ENCODE data around the gene GRK7.
"Not testable (repeated sequence)": the region's sequence is repeated elsewhere in the genome, so short reads cannot be mapped to it uniquely, and the experiment has no call there.

The GRK7 gene

DNA sequence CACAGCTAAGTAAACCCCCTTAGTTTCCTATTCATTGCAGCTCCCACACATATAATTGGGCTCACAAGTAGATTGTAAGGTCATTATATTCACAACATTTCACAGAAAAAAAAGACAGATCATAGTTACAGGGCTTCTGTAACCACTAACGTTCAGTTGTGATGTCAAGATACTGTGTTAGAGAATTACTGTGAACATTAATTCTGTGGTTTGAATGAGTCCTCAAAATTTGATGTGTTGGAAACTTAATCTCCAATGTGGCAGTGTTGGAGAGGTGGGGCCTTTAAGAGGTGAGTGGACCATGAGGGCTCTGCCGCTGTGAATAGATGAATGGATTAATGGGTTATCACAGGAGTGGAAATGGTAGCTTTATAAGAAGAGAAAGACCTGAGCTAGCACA, 21.3 kb downstream of the GRK7 start:
- Histone ChIP-seq H3K27me3 (ENCODE audit: control insufficient read depth in 3 of 3, insufficient read depth in 3 of 3, low read depth in 1 of 3, low read length in 3 of 3) (peaks cover 0 to 8% (median 0%) of the 10 kb centered on the region in 3 experiments), H2AFZ (ENCODE audit: low read length) (no peak overlapping the region), H3K9ac (ENCODE audit: low read depth, low read length, poor library complexity) (no peak overlapping the region), H2BK15ac (ENCODE audit: low read length) (no peak overlapping the region), H2BK12ac (ENCODE audit: low read length) (no peak overlapping the region), H3K27ac (replicated peaks; ENCODE audit: low read length) (no peak overlapping the region), H4K8ac (ENCODE audit: low read depth, low read length) (no peak overlapping the region), H3K23ac (ENCODE audit: low read depth, low read length, poor library complexity) (no peak overlapping the region), H3K4me1 (ENCODE audit: control insufficient read depth in 2 of 2, insufficient read depth in 1 of 2, low read depth in 1 of 2, low read length in 2 of 2) (no peaks in the 10 kb centered on the region), H3K4me2 (ENCODE audit: insufficient read depth, low read length, poor library complexity, severe bottlenecking) (no peak overlapping the region), H3K79me1 (ENCODE audit: low read depth, low read length) (no peaks in the 10 kb centered on the region), H2BK120ac (ENCODE audit: low read depth, low read length) (no peak overlapping the region), H3K4ac (ENCODE audit: low read length) (no peak overlapping the region), H3K9me3 (replicated peaks in 1 of 2; ENCODE audit: control insufficient read depth in 2 of 2, insufficient read depth in 1 of 2, low read depth in 1 of 2, low read length in 2 of 2) (no peaks in the 10 kb centered on the region), H2BK5ac (ENCODE audit: low read length) (no peak overlapping the region), H3K14ac (ENCODE audit: low read length) (no peak overlapping the region), H2AK5ac (ENCODE audit: low read depth, low read length) (no peak overlapping the region), H4K91ac (ENCODE audit: low read depth, low read length, poor library complexity) (no peak overlapping the region), H3K18ac (ENCODE audit: low read length) (no peak overlapping the region), H3K4me3 (ENCODE audit: low read length in 2 of 2) (no peak overlapping the region), H3K36me3 (replicated peaks in 1 of 2; ENCODE audit: control insufficient read depth in 2 of 2, insufficient read depth in 2 of 2, low read length in 2 of 2) (no peaks in the 10 kb centered on the region)
- DNase-seq (ENCODE audit: low spot score) = no peak
- no CpG with 5 or more reads among the region's 2 CpGs for WGBS, 2 donors (ENCODE audit: extremely low coverage in 2 of 2, insufficient read length in 2 of 2, insufficient replicate concordance in 1 of 2)

DNA sequence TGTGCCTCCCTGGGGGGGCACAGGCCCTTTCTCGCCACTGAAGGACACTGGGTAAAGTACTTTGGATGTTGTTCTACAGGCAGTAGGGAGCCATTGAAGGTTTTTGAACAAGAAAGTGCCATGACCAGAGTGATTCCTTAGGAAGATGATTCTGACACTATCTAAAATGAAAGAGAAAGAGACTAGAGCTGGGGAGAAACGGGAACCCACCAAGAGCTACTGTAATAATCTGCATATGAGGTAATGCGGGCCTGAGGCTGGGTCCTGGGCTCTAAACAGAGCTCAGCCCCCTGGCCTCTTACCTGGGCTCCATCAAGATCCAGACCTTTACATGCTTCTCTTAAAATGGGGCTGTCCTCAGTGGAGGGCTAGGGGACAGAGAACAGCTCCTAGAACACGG, 24.9 kb downstream of the GRK7 start:
- Histone ChIP-seq H3K9me3 (replicated peaks in 1 of 2; ENCODE audit: control insufficient read depth in 2 of 2, insufficient read depth in 1 of 2, low read depth in 1 of 2, low read length in 2 of 2) (no peaks in the 10 kb centered on the region), H3K4me1 (ENCODE audit: control insufficient read depth in 2 of 2, insufficient read depth in 1 of 2, low read depth in 1 of 2, low read length in 2 of 2) (no peaks in the 10 kb centered on the region), H2BK12ac (ENCODE audit: low read length) (no peak overlapping the region), H2BK120ac (ENCODE audit: low read depth, low read length) (no peak overlapping the region), H3K36me3 (replicated peaks in 1 of 2; ENCODE audit: control insufficient read depth in 2 of 2, insufficient read depth in 2 of 2, low read length in 2 of 2) (no peaks in the 10 kb centered on the region), H4K8ac (ENCODE audit: low read depth, low read length) (no peak overlapping the region), H3K4ac (ENCODE audit: low read length) (no peak overlapping the region), H3K4me3 (ENCODE audit: low read length in 2 of 2) (no peak overlapping the region), H2BK5ac (ENCODE audit: low read length) (no peak overlapping the region), H3K18ac (ENCODE audit: low read length) (no peak overlapping the region), H3K23ac (ENCODE audit: low read depth, low read length, poor library complexity) (no peak overlapping the region), H3K9ac (ENCODE audit: low read depth, low read length, poor library complexity) (no peak overlapping the region), H3K14ac (ENCODE audit: low read length) (no peak overlapping the region), H3K27ac (replicated peaks; ENCODE audit: low read length) (no peak overlapping the region), H2BK15ac (ENCODE audit: low read length) (no peak overlapping the region), H2AFZ (ENCODE audit: low read length) (no peak overlapping the region), H4K91ac (ENCODE audit: low read depth, low read length, poor library complexity) (no peak overlapping the region), H3K4me2 (ENCODE audit: insufficient read depth, low read length, poor library complexity, severe bottlenecking) (no peak overlapping the region), H3K27me3 (ENCODE audit: control insufficient read depth in 3 of 3, insufficient read depth in 3 of 3, low read depth in 1 of 3, low read length in 3 of 3) (peaks cover 0 to 8% (median 0%) of the 10 kb centered on the region in 3 experiments), H2AK5ac (ENCODE audit: low read depth, low read length) (no peak overlapping the region), H3K79me1 (ENCODE audit: low read depth, low read length) (no peaks in the 10 kb centered on the region)
- no CpG with 5 or more reads among the region's 4 CpGs for WGBS, 2 donors (ENCODE audit: extremely low coverage in 2 of 2, insufficient read length in 2 of 2, insufficient replicate concordance in 1 of 2)
- no peak for DNase-seq (ENCODE audit: low spot score)

DNA sequence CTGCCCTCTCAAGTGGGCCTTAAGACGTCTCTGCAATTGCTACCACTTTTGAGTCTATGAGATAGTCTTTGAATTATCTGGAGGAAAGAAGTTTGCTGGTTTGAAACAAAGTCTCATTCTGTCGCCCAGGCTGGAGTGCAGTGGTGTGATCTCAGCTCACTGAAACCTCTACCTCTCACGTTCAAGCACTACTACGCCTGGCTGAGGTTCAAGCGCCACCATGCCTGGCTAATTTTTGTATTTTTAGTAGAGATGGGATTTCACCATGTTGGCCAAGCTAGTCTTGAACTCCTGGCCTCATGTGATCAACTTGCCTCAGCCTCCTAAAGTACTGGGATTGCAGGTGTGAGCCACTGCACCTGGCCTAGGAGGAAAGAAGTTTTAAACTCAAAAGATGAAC, 25.5 kb downstream of the GRK7 start:
- H2AFZ ChIP-seq (ENCODE audit: low read length); H3K36me3 ChIP-seq (replicated peaks in 1 of 2; ENCODE audit: control insufficient read depth in 2 of 2, insufficient read depth in 2 of 2, low read length in 2 of 2); H3K9me3 ChIP-seq (replicated peaks in 1 of 2; ENCODE audit: control insufficient read depth in 2 of 2, insufficient read depth in 1 of 2, low read depth in 1 of 2, low read length in 2 of 2); H2BK15ac ChIP-seq (ENCODE audit: low read length); H4K91ac ChIP-seq (ENCODE audit: low read depth, low read length, poor library complexity); H2AK5ac ChIP-seq (ENCODE audit: low read depth, low read length); H2BK120ac ChIP-seq (ENCODE audit: low read depth, low read length); H3K4me3 ChIP-seq (ENCODE audit: low read length in 2 of 2); H3K4me2 ChIP-seq (ENCODE audit: insufficient read depth, low read length, poor library complexity, severe bottlenecking); H3K27me3 ChIP-seq (ENCODE audit: control insufficient read depth in 3 of 3, insufficient read depth in 3 of 3, low read depth in 1 of 3, low read length in 3 of 3); H3K9ac ChIP-seq (ENCODE audit: low read depth, low read length, poor library complexity); H3K27ac ChIP-seq (replicated peaks; ENCODE audit: low read length); H2BK5ac ChIP-seq (ENCODE audit: low read length); H4K8ac ChIP-seq (ENCODE audit: low read depth, low read length); H3K4ac ChIP-seq (ENCODE audit: low read length); H3K14ac ChIP-seq (ENCODE audit: low read length); H3K18ac ChIP-seq (ENCODE audit: low read length); DNase-seq (ENCODE audit: low spot score); H2BK12ac ChIP-seq (ENCODE audit: low read length); H3K79me1 ChIP-seq (ENCODE audit: low read depth, low read length); H3K4me1 ChIP-seq (ENCODE audit: control insufficient read depth in 2 of 2, insufficient read depth in 1 of 2, low read depth in 1 of 2, low read length in 2 of 2); H3K23ac ChIP-seq (ENCODE audit: low read depth, low read length, poor library complexity): not testable (repeated sequence)
- no CpG with 5 or more reads among the region's 5 CpGs for WGBS, 2 donors (ENCODE audit: extremely low coverage in 2 of 2, insufficient read length in 2 of 2, insufficient replicate concordance in 1 of 2)

DNA sequence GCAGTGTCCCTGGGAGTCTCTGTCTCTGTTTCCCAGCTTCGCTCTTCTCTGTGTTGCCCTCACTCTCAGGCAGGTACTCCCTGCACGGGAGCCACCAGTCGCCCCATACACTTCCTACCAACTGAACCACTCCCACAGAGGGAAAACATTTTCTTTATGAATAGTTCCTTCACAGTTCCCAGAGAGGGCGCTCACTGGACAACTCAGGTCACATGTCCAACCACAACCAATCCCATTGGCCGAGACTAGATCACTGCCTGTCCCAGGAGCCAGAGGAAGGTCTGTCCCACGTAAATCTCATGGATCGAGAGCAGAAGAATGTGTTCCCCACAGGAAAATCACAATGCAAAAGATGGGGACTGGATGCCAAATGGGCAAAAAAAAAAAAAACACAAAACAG, 26.1 kb downstream of the GRK7 start:
- DNase-seq (ENCODE audit: low spot score) = no peak
- H2BK15ac ChIP-seq (ENCODE audit: low read length) = no peak overlapping the region
- no CpG with 5 or more reads among the region's 7 CpGs for WGBS, 2 donors (ENCODE audit: extremely low coverage in 2 of 2, insufficient read length in 2 of 2, insufficient replicate concordance in 1 of 2)

More for the DNA sequence above, 26.1 kb downstream of the GRK7 start:
- no peak overlapping the region for H2AK5ac ChIP-seq (ENCODE audit: low read depth, low read length)
- no peaks in the 10 kb centered on the region for H3K9me3 ChIP-seq (replicated peaks in 1 of 2; ENCODE audit: control insufficient read depth in 2 of 2, insufficient read depth in 1 of 2, low read depth in 1 of 2, low read length in 2 of 2)
- no peaks in the 10 kb centered on the region for H3K79me1 ChIP-seq (ENCODE audit: low read depth, low read length)
- no peaks in the 10 kb centered on the region for H3K36me3 ChIP-seq (replicated peaks in 1 of 2; ENCODE audit: control insufficient read depth in 2 of 2, insufficient read depth in 2 of 2, low read length in 2 of 2)
- H4K91ac ChIP-seq (ENCODE audit: low read depth, low read length, poor library complexity) = no peak overlapping the region
- no peak overlapping the region for H3K4me2 ChIP-seq (ENCODE audit: insufficient read depth, low read length, poor library complexity, severe bottlenecking)
- no peak overlapping the region for H3K18ac ChIP-seq (ENCODE audit: low read length)
- H3K9ac ChIP-seq (ENCODE audit: low read depth, low read length, poor library complexity) = no peak overlapping the region
- no peak overlapping the region for H3K4ac ChIP-seq (ENCODE audit: low read length)
- H3K23ac ChIP-seq (ENCODE audit: low read depth, low read length, poor library complexity) = no peak overlapping the region
- H2BK12ac ChIP-seq (ENCODE audit: low read length) = no peak overlapping the region
- H3K4me1 ChIP-seq (ENCODE audit: control insufficient read depth in 2 of 2, insufficient read depth in 1 of 2, low read depth in 1 of 2, low read length in 2 of 2) = no peaks in the 10 kb centered on the region
- H3K14ac ChIP-seq (ENCODE audit: low read length) = no peak overlapping the region
- H2BK120ac ChIP-seq (ENCODE audit: low read depth, low read length) = no peak overlapping the region
- H3K4me3 ChIP-seq (ENCODE audit: low read length in 2 of 2) = no peak overlapping the region
- H2AFZ ChIP-seq (ENCODE audit: low read length) = no peak overlapping the region
- H4K8ac ChIP-seq (ENCODE audit: low read depth, low read length) = no peak overlapping the region
- H3K27ac ChIP-seq (replicated peaks; ENCODE audit: low read length) = no peak overlapping the region
- no peak overlapping the region for H2BK5ac ChIP-seq (ENCODE audit: low read length)
- H3K27me3 ChIP-seq (ENCODE audit: control insufficient read depth in 3 of 3, insufficient read depth in 3 of 3, low read depth in 1 of 3, low read length in 3 of 3) = peaks cover 0 to 8% (median 0%) of the 10 kb centered on the region in 3 experiments
